ENCODE measurements around the gene PHACTR3.

The PHACTR3 gene

DNA sequence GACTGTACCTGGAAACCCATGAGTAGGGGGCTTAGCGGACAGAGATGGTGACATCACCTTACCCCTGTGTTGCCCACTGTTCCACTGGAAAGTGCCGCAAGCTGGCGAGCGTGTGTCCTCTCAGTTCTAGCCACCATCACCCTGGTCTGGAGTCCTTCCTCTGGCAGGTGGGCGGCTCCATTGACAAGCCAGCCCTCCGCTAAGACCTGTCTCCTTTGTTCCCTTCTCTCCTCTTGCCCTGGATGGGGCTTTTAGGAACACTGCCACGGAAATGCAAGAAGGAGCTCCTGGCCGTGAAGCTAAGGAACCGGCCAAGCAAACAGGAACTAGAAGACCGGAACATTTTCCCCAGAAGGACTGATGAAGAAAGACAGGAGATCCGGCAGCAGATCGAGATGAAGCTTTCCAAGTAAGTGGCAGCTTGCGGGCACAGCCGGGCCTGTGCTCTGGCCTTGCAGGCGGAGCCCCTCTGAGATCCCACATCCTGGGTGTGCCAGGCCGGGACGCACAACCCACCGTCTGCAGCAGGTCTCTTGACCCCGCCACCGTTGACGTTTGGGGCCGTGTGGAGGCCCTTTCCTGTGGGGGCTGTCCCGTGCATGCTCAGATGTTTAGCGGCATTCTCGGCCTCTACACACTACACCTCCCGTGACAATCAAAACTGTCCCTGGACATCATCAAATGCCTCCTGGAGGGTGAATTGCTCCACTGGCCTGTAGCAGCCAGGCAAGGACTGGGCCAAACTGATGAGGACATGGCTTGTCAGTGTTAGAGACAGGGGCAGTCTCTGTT, 201.6 kb downstream of the PHACTR3 start:
- DNase-seq, result no peak

DNA sequence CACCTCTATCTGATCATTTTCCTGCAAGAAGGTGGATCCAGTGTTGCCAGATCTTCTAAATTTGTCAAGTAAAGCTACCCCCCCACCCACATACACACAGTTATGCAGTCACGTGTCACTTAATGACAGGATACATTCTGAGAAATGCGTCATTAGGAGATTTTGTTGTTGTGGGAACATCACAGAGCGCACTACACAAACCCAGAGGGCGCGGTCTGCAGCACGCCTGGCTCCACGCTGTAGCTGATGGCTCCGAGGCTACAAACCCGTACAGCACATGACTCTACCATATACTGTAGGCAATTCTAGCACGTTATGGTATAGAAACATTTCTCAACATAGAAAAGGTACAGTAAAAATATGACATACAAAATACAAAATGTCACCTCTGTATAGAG, 202.2 kb downstream of the PHACTR3 start:
- DNase-seq, result no peak

DNA sequence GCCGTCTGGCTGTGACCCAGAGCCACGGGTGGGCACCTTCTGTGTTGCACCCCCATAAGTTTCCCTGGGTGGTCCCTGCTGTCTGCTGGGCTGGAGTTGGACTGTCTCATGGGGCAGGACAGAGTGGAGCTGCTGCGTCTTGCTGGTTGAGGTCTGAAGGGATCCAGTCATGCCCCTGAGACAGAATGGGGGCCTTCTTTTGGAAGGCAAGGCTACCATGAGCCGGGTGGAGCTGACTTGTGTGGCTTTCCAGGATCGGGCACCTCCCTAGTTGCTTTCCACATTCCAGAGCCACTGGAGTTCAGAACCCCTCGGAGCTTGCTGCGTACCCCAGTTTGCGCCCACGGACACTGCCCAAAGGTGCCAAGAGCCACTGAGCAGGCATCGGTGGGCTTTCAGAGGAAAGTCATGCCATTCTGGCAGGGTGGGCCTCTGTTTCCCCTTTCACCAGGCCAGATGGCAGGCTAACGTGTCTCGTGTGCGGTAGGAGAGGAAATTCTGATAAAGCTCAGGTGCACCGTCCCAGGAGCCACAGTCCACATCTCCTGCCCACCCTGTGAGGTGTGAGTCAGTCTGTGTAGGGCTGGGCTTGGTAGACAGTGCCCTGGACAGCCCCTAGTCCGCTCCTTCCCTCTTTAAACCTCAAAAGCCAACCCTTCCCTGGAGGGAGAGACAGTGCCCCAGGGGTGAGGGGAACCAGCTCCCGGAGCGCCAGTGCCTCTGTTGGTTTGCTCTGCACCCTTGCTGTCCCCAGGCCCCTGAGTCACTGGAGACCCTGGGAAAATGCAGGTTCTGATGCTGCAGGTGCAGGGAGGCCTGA, 203.8 kb downstream of the PHACTR3 start:
- DNase-seq, result no peak

DNA sequence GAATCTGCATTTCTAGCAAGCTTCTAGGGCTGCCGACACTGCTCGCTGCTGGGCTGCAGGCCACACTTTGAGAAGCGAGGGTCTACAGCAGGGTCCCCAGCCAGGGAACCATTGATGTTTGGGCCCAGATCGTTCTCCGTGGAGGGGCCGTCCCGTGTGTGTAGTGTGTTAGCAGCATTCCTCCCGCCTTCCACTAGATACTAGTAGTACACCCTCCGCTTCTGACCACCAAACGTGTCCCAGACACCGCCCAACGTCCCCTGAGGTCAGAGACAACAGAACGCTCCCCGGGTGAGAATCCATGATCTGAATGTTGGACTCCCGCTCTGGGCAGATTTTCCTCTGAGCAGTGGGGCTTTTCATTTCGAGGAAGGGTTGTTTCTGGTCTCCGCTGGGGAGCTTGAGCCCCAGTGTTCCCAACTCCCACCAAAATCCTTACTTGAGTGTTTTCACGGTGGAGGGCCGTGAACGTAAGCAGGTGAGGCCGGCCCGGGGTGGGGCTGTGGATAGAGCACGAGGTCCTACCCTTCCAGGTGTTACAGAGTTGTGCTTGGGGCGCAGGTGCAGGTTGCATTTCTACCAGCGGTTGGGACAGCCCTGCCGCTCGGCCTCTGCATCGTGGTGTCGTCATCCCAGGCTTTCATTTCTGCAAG, 204.5 kb downstream of the PHACTR3 start:
- DNase-seq, result no peak

GRCh38 chr20:59809630-59810448, 205.5 kb downstream of the PHACTR3 start:
- no peak for DNase-seq

- no peak for DNase-seq
These were observed 206.3 kb downstream of the PHACTR3 start for GRCh38 chr20:59810449-59811187.

DNA sequence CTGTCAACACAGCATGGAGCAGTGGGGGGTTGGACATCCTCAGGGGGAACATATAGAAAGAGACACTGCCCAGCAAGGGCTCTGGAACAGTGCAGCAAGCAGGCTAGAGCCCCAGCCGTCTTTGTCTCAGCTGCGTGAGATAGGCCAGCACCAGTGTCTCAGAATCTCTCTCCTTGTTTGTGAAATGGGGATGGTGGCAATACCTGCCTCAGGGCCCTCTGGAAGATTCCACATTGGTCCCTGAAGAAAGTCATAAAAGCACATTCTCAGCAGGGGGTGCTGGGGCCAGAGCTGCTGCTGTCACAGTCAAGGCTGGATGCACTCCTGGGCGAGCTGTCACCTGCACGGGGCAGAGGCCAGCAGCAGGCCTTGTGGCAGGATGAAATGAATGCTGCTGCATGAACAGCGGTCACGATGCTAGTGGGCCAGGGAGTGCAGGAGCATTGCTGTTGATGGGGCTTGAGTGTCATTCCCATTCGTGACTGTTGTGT, 207.4 kb downstream of the PHACTR3 start:
- no peak for DNase-seq

GRCh38 chr20:59812286-59813125, 208.2 kb downstream of the PHACTR3 start:
- no peak for DNase-seq

DNA sequence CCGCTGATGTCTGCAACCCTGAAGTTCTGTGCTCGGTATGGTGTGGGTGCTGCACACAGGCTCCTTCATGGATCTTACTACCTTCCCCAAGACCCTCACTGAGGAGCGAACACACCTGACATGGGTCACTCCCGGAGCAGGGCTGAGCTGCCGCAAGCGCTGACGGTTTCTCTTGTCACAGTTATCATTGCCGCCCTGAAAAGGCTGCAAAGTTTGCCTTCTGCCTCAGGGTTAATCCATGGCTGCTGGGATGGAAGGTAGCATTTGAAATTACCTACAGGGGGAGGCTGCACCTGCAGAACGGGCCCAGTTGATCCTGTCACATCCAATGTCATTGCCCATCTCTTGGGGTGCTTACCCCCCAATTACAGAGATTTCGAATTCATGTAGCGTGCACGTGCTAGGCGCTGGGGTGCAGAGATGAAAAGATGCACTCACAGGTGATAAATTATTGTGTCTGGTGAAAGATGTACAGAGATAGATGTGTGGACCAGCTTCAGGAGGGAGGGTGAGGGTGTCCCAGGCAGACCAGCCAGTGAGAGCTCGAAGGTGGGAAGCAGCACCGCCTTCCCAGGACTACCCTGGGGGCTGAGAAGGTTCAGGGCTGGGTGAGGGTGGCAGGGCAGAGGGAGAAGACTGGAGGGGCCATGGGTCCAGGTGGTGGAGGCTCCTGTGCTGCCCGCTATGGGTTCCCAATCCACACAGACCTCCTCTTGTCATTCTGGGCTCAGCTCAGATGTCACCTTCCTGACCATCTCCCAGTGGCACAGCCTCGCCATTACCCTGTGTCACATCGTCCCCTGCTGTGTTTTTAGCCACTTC, 209.0 kb downstream of the PHACTR3 start:
- no peak for DNase-seq

DNA sequence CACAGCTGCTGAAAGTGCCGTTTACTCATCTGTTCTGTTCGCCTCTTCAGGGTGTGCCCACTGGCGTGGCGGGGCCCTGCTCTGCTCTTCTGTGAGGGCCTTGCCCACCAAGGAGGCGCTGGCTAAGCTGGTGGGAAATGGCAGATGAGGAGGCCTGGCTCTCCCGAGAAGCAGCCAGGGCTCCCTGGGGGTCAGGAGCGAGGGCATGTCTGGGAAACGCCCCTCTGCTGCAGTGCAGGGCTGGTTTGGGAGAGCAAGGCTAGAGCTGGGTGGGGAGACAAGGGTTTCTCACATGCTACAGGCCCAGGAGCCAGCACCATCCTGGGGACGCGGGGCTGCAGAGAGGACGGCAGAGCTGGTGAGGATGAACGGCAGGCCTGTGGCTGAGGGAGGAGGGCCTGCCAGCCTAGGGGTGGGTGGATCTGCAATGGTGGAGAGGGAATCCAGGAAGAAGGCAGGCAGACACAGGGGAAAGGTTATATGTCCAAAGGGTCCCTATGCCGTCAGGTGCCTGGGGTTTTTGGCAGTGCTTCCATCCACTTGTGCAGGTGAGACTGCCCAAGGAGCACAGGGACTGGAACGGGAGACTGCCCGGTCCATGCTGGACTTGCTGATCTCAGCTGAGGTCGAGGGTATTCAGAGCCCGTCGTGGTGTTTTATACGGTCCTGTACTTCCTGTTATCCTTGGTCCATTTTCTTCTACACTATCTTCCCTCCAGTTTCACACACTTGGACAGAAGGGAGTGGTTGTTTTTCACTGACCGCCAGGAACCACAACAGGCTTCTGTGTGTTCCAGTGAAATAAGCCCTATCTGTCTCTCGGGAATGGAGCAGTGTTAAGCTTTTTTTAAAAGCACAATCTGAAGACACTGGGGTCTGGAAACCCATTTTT, 209.9 kb downstream of the PHACTR3 start:
- DNase-seq, result no peak

DNA sequence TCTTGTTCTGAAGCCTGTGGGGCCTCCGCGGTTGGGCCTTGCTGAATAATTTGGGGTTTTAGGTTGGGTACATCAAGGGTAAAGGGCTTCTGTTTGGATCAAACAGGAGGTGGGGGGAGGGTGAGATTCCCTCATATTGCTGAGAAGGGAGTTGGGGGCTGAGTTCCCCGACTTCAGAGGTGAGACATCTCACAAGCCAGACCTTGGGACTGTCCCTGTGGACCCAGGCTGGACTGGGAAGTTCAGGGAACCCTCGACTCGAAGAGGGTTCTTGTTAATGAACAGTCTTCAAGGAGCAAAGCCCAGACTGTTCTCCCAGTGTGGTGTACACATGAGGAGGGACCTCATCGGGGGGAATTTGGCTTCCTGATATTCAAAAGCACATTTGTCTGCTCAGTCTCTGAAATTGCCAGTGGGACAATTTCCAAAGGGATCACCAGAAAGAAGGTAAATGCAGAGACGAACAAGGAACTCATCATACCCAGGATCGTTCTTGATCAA, 210.6 kb downstream of the PHACTR3 start:
- no peak for DNase-seq

DNA sequence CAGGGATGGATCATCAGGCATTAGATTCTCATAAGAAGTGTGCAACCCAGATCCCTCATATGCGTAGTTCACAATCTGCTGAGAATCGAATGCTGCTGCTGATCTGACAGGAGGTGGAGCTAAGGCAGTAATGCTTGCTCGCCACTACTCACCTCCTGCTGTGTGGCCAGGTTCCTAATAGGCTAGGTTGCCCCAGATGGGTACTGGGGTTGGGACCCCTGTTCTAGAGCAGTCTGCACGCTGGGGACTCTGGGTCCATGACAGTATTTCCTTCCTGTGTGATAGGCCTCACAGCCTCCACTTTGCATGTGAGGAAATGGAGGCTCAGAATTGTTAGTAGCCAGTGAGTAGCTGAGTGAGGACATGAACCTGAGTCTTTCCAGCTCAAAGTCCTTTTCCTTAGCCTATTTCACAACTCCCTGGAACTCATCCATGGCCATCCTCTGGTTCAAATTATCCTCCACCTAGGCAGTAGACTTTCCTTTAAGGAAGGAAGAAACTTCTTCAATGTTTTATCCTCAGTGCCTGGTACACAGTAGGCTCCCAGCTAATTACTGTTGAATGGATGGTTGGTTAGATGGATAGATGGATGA, 211.9 kb downstream of the PHACTR3 start:
- no peak for DNase-seq

DNA sequence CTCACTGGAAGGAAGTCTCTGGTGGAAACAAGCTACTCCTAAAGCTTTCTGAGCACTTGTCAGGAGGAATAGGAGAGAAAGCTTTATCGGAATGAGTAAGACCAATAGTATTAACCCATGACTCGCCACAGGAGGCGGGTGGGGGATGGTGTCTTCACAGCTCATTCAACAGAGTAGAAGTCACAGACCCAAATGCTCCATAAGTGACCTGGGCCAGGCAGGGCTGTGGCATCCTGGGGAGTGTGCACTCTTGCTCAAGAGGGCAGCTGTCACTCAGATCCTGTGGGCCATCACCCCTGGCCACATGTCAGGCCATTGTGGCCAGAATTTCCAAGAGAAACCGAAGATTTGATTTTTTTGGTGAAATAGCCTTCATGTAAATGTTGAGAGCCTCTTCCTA, 213.1 kb downstream of the PHACTR3 start:
- DNase-seq, result no peak

GRCh38 chr20:59817846-59818615, 213.7 kb downstream of the PHACTR3 start:
- no peak for DNase-seq

- no peak for DNase-seq
These were observed 214.6 kb downstream of the PHACTR3 start for GRCh38 chr20:59818911-59819310.

GRCh38 chr20:59819496-59820203, 215.3 kb downstream of the PHACTR3 start:
- no peak for DNase-seq
